Endothelial cell of umbilical vein (primary cell): ENCODE data around the gene KATNIP. TPM values are rescaled to one million over a fixed set of nuclear protein-coding genes. Genes with fewer than 3 reads are reported as not detected.

Experiments used
- BruUV-seq: library from RNA; stranded (reverse); fragments of 400-500 nt; replicated peaks from 2 replicates; lab custom pipeline; 2021; lab: Mats Ljungman, UMichigan
- CTCF ChIA-PET: fragments of 300-600, 350-600 bp; sonication (Branson Sonifier 250); formaldehyde crosslinking; loops from one replicate; lab custom pipeline; 2021; ENCODE audit warnings: antibody characterized with exemption, inconsistent platforms; lab: Charles Lee
- POLR2A ChIA-PET: fragments of 300-600, 350-600 bp; sonication (Branson Sonifier 250); formaldehyde crosslinking; loops from one replicate; lab custom pipeline; 2021; ENCODE audit warnings: antibody characterized with exemption, inconsistent platforms; lab: Charles Lee
- DNase-seq: peaks from one replicate; pipeline ENCODE4 v3.0.0-alpha.2; 2011; ENCODE audit warnings: low read depth, low spot score
- FAIRE-seq: peaks from 2 replicates; lab custom pipeline; 2011; peaks lifted over from hg19 to GRCh38; lab: Jason Lieb, UNC
- H2AFZ ChIP-seq: 2 replicates; pipeline ENCODE4 v1.6.0; 2012; ENCODE audit warnings: low read depth, low read length, control low read depth, inconsistent platforms
- H3K27ac ChIP-seq: 2 replicates; pipeline ENCODE4 v1.5.1; 2011; ENCODE audit warnings: low read depth, mild to moderate bottlenecking, control low read depth, low read length, moderate library complexity; ENCODE audit not compliant: insufficient read depth
- H3K27me3 ChIP-seq, 2 experiments: 2 replicates each; pipeline versions ENCODE4 v1.6.0 to v1.6.1; 2011; ENCODE audit warnings: low read length in 2 of 2, mixed read lengths in 1 of 2; ENCODE audit not compliant: control insufficient read depth in 2 of 2, insufficient read depth in 2 of 2
- H3K36me3 ChIP-seq, 2 experiments: 2 replicates in 1 of 2; 3 replicates in 1 of 2; pipeline ENCODE4 v1.5.1; 2011; ENCODE audit warnings: low read length in 2 of 2, mild to moderate bottlenecking in 1 of 2, moderate library complexity in 1 of 2; ENCODE audit not compliant: control insufficient read depth in 2 of 2, insufficient read depth in 2 of 2; ENCODE audit errors: extremely low read depth in 1 of 2
- H3K4me1 ChIP-seq: 3 replicates; pipeline ENCODE4 v1.5.1; 2011; ENCODE audit warnings: mild to moderate bottlenecking, low read length; ENCODE audit not compliant: control insufficient read depth, insufficient read depth; ENCODE audit errors: extremely low read depth
- H3K4me2 ChIP-seq: 2 replicates; pipeline ENCODE4 v1.6.1; 2011; ENCODE audit warnings: low read length, control low read depth, mixed read lengths; ENCODE audit not compliant: insufficient read depth
- H3K4me3 ChIP-seq, 3 experiments: fragments of 200-600 bp in 1 of 3; sonication (generic), shearing (Covaris generic) in 1 of 3; replicated peaks in 1 of 3; 2 replicates each; pipeline ENCODE4 v1.5.1; 2011 to 2016; ENCODE audit warnings: control low read depth in 3 of 3, low read length in 3 of 3, mild to moderate bottlenecking in 2 of 3, inconsistent platforms in 1 of 3, low read depth in 1 of 3, moderate library complexity in 1 of 3; ENCODE audit not compliant: insufficient read depth in 1 of 3
- H3K79me2 ChIP-seq: 2 replicates; pipeline ENCODE4 v1.6.0; 2012; ENCODE audit warnings: low read length, inconsistent platforms; ENCODE audit not compliant: control insufficient read depth, insufficient read depth
- H3K9ac ChIP-seq: replicated peaks from 2 replicates; pipeline ENCODE3; 2011; ENCODE audit warnings: low read length, control low read depth; ENCODE audit not compliant: insufficient read depth; ENCODE audit errors: extremely low read depth
- H3K9me1 ChIP-seq: replicated peaks from 3 replicates; pipeline ENCODE4 v1.6.0; 2011; ENCODE audit warnings: mild to moderate bottlenecking, low read length; ENCODE audit not compliant: control insufficient read depth, insufficient read depth; ENCODE audit errors: extremely low read depth
- H3K9me3 ChIP-seq: replicated peaks from 2 replicates; pipeline ENCODE4 v1.5.1; 2012; ENCODE audit warnings: low read length, inconsistent platforms; ENCODE audit not compliant: control insufficient read depth, insufficient read depth
- H4K20me1 ChIP-seq: replicated peaks from 2 replicates; pipeline ENCODE3; 2011; ENCODE audit warnings: mild to moderate bottlenecking, low read length; ENCODE audit not compliant: control insufficient read depth, insufficient read depth; ENCODE audit errors: extremely low read depth
- EZH2 ChIP-seq: IDR thresholded peaks from 2 replicates; pipeline ENCODE4 v1.6.1; 2012; ENCODE audit warnings: borderline replicate concordance, low read depth, mild to moderate bottlenecking, moderate library complexity, low read length, inconsistent platforms; ENCODE audit not compliant: severe bottlenecking
- FOS ChIP-seq: IDR thresholded peaks from 2 replicates; pipeline ENCODE4 v1.6.1; 2011; ENCODE audit warnings: mild to moderate bottlenecking, low read length, moderate library complexity, borderline replicate concordance; ENCODE audit not compliant: insufficient read depth
- GATA2 ChIP-seq: IDR thresholded peaks from 2 replicates; pipeline ENCODE4 v1.7.0; 2011; ENCODE audit warnings: low read depth, mild to moderate bottlenecking, moderate library complexity, mixed read lengths, low read length; ENCODE audit not compliant: insufficient read length, insufficient read depth
- JUN ChIP-seq: IDR thresholded peaks from 2 replicates; pipeline ENCODE4 v1.6.1; 2011; ENCODE audit warnings: borderline replicate concordance, low read depth; ENCODE audit not compliant: insufficient read length, insufficient read depth
- MYC ChIP-seq: IDR thresholded peaks from one replicate; pipeline ENCODE4 v1.6.1; 2011; ENCODE audit warnings: mild to moderate bottlenecking, low read depth, low read length
- POLR2A ChIP-seq: IDR thresholded peaks from 2 replicates; pipeline ENCODE4 v1.6.1; 2012; ENCODE audit warnings: low read depth, mild to moderate bottlenecking, control low read depth, low read length
- POLR2AphosphoS5 ChIP-seq: IDR thresholded peaks from 2 replicates; pipeline ENCODE4 v1.6.1; 2012; ENCODE audit warnings: low read depth, mild to moderate bottlenecking, control low read depth, low read length, moderate library complexity; ENCODE audit not compliant: insufficient read depth
- dilution Hi-C: fragments of 300-500 bp; cut with MboI; formaldehyde crosslinking; loops from one replicate; pipeline ENCODE4 v1.15.0; 2019; ENCODE audit warnings: low sequenced_read_pairs; ENCODE audit not compliant: extremely low pct_ligation_motif_present
- intact Hi-C: fragments of 100-400 bp; cut with micrococcal nuclease; formaldehyde crosslinking; loops from one replicate; pipeline ENCODE4 v1.10.0; 2022
- polyA plus RNA-seq, 4 experiments: library from polyadenylated mRNA; depleted of rRNA in 3 of 4; stranded (reverse) in 3 of 4; unstranded in 1 of 4; fragments of >200 nt; gene quantifications; 2 replicates each; pipeline versions ENCODE4 v1.2.1 to v1.2.3, GENCODE V29; 2011 to 2012; ENCODE audit warnings: missing spikeins in 1 of 4
- total RNA-seq: library from RNA; stranded (reverse); gene quantifications from 2 replicates; pipeline ENCODE4 v1.2.3, GENCODE V29; 2021
- TF ChIP-seq, protein P1 (sequence below): IDR thresholded peaks from 2 replicates; pipeline ENCODE4 v1.6.1; 2011; ENCODE audit not compliant: insufficient read depth, insufficient read length
- TF ChIP-seq, protein P2 (sequence below), 2 donors: IDR thresholded peaks; 1 replicate in 1 of 2; 2 replicates in 1 of 2; pipeline ENCODE4 v1.5.1; 2011; ENCODE audit warnings: low read length in 2 of 2, mild to moderate bottlenecking in 2 of 2, moderate library complexity in 2 of 2, control low read depth in 1 of 2, inconsistent platforms in 1 of 2, low read depth in 1 of 2; ENCODE audit not compliant: insufficient read depth in 1 of 2; ENCODE audit errors: extremely low read depth in 1 of 2

KATNIP gene
- total and polyA plus RNA-seq, 2 donors (not counting 3 experiments of a cell fraction or from before 2014, with no cell fraction given), result 14.7 to 30.7 TPM

DNA sequence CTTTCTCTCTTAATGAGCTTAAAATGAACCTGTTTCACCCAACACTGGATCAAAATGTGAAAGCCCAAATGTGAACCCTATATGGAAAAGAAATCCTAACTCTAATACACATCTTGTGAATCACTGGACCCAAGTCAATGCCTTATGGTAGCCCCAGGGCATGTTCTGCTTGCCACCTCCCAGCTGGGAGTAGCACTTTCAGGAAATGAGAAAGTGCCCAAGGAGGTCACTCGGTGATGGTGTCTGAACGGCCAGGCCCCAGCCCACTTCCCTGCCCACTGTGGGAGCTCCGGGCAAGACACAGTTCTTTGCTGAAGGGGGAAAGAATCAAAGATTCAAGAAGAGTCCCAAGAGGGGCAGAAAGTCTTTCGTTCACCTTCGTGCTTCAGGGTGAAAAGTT, 46.3 kb upstream of the KATNIP start:
- BruUV-seq, result no TSS peak
- no peak overlapping the region for H3K27ac ChIP-seq
- CTCF ChIA-PET, result interaction anchor here (1.6 kb wide), 1 partner anchor 17 kb away, joined by 3 read pairs; no protein-coding TSS in a partner anchor
- dilution Hi-C loops (no loop called here), intact Hi-C loops (no loop called here)
- no peaks in the 10 kb centered on the region for H3K9me3 ChIP-seq
- POLR2A ChIA-PET, result no interaction called here
- H3K9me1 ChIP-seq, result no peaks in the 10 kb centered on the region
- no peak overlapping the region for H3K9ac ChIP-seq
- FAIRE-seq (no peak), DNase-seq (no peak)
- H3K27me3 ChIP-seq, result no peaks in the 10 kb centered on the region
- no peaks in the 10 kb centered on the region for H3K4me1 ChIP-seq
- peaks cover 32 to 80% of the 10 kb centered on the region in 2 experiments for H3K36me3 ChIP-seq
- no peak overlapping the region for H3K4me3 ChIP-seq
- H4K20me1 ChIP-seq, result no peaks in the 10 kb centered on the region
- no peak overlapping the region for H3K4me2 ChIP-seq
- no peak for TF ChIP-seq POLR2AphosphoS5
- no peak for TF ChIP-seq GATA2
- no peak for TF ChIP-seq EZH2
- TF ChIP-seq FOS, result no peak
- TF ChIP-seq, protein P1, sequence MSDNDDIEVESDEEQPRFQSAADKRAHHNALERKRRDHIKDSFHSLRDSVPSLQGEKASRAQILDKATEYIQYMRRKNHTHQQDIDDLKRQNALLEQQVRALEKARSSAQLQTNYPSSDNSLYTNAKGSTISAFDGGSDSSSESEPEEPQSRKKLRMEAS, result no peak
- TF ChIP-seq JUN, result no peak
- TF ChIP-seq, protein P2, sequence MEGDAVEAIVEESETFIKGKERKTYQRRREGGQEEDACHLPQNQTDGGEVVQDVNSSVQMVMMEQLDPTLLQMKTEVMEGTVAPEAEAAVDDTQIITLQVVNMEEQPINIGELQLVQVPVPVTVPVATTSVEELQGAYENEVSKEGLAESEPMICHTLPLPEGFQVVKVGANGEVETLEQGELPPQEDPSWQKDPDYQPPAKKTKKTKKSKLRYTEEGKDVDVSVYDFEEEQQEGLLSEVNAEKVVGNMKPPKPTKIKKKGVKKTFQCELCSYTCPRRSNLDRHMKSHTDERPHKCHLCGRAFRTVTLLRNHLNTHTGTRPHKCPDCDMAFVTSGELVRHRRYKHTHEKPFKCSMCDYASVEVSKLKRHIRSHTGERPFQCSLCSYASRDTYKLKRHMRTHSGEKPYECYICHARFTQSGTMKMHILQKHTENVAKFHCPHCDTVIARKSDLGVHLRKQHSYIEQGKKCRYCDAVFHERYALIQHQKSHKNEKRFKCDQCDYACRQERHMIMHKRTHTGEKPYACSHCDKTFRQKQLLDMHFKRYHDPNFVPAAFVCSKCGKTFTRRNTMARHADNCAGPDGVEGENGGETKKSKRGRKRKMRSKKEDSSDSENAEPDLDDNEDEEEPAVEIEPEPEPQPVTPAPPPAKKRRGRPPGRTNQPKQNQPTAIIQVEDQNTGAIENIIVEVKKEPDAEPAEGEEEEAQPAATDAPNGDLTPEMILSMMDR (IDR thresholded peaks at IDR 0.05; ENCODE audit: extremely low read depth in 1 of 2, insufficient read depth in 1 of 2, low read depth in 1 of 2, low read length in 2 of 2), result no peak
- TF ChIP-seq POLR2A, result no peak
- TF ChIP-seq MYC, result no peak
- H2AFZ ChIP-seq, result no peak overlapping the region
- H3K79me2 ChIP-seq, result no peaks in the 10 kb centered on the region
